BE2C (cell line): ENCODE results near the gene ZNF655.
A peak's percentile ranks its signal among the peaks of the same experiment; 100 is the strongest.

ENCODE experiments used
- DNase-seq: peaks from one replicate; pipeline ENCODE4 v3.0.0-alpha.2; 2020
- H3K27me3 ChIP-seq: fragments of 250-450 bp; sonication (Bioruptor Pico); 2 replicates; pipeline ENCODE4 v1.5.1; 2020; ENCODE audit warnings: mild to moderate bottlenecking
- H3K36me3 ChIP-seq: fragments of 250-450 bp; sonication (Bioruptor Pico); 2 replicates; pipeline ENCODE4 v1.5.1; 2020; ENCODE audit warnings: mild to moderate bottlenecking
- H3K4me1 ChIP-seq: fragments of 250-450 bp; sonication (Bioruptor Pico); 2 replicates; pipeline ENCODE4 v1.5.1; 2020
- H3K4me3 ChIP-seq: 2 replicates; pipeline ENCODE4 v1.5.1; 2011; ENCODE audit warnings: low read depth, low read length
- H3K9me3 ChIP-seq: fragments of 250-450 bp; sonication (Bioruptor Pico); 2 replicates; pipeline ENCODE4 v1.5.1; 2020
- TF ChIP-seq, protein P1 (sequence below): IDR thresholded peaks from 2 replicates; pipeline ENCODE4 v1.5.1; 2012; ENCODE audit warnings: mild to moderate bottlenecking, low read depth, low read length

ZNF655 gene

DNA sequence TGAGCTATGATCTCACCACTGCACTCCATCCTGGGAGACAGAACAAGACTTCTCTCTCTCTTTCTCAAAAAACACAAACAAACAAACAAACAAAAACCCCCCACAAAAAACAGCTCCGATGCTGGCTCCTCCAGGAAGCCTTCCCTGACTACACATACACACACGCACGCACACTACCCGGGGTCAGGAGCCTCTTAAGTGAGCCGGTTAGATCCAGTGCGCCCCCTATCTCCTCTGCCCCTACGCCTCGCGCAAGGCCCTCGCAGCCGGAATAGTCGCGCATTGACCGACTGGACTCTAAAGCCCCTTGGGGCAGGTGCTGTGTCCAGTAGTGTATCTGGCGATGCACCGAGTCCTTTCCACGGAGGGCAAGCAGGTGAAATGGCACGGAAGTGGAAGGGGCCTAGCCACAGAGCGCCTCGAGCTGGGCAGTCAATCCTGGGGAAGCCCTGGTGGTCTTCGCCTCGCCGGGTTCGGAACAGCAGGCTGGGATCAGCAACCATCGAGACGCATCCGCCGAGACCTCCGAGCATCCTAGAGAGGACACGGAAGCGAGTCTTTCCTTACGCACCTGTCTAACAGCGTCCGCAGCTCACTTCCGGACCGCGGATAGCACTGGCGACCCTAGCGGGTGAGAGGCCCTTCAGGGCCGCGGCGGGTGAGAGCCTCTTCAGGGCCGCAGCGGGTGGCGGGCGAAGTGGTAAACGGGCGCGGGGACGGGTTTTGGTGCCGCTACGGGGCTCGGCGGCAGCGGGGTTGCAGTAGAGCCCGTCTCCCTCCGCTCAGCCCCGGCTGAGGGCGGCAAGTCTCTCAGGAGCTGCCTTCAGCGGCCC lies 58.1 kb downstream of the ZNF655 start, which contains the start of gene ZSCAN25:
TSS of gene ZSCAN25 (plus strand) at position 588 of the 833 bp plus-strand sequence. CDS start 2,661 bp downstream, outside the sequence.
- TF ChIP-seq, protein P1, sequence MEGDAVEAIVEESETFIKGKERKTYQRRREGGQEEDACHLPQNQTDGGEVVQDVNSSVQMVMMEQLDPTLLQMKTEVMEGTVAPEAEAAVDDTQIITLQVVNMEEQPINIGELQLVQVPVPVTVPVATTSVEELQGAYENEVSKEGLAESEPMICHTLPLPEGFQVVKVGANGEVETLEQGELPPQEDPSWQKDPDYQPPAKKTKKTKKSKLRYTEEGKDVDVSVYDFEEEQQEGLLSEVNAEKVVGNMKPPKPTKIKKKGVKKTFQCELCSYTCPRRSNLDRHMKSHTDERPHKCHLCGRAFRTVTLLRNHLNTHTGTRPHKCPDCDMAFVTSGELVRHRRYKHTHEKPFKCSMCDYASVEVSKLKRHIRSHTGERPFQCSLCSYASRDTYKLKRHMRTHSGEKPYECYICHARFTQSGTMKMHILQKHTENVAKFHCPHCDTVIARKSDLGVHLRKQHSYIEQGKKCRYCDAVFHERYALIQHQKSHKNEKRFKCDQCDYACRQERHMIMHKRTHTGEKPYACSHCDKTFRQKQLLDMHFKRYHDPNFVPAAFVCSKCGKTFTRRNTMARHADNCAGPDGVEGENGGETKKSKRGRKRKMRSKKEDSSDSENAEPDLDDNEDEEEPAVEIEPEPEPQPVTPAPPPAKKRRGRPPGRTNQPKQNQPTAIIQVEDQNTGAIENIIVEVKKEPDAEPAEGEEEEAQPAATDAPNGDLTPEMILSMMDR: peak; percentile 76
- peak within 1 kb of the TSS; percentile 98 for H3K4me3 ChIP-seq
- H3K4me1 ChIP-seq: no peaks in the 10 kb centered on the region
- no peaks in the 10 kb centered on the region for H3K9me3 ChIP-seq
- peaks cover 31% of the 10 kb centered on the region for H3K36me3 ChIP-seq
- H3K27me3 ChIP-seq: peaks cover 2% of the 10 kb centered on the region
- DNase-seq: peak; percentile 93

DNA sequence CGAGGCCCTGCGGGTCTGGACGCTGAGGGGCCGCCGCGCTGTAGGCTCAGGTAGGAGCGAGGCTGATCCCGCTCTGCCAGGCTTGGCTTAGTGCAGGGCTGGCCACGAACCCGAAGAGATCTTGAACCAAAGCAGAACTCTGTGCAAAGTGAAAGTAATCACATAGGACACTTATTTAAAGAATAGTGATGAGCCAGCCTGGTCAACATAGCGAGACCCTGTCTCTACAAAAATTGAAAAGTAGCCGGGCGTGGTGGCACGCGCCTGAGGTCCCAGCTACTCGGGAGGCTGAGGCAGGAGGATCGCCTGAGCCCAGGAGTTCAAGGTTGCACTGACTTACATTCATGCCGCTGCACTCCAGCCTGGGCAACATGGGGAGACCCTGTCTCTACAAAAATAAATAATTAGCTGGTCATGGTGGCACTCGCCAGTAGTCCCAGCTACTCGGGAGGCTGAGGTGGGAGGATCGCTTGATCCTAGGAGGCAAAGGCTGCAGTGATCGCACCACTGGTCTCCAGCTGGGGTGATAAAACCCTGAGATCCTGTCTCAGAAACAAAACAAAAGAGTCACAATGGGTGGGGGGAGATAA lies 58.8 kb downstream of the ZNF655 start:
- DNase-seq: no peak
- TF ChIP-seq, protein P1: no peak
- no peaks in the 10 kb centered on the region for H3K27me3 ChIP-seq
- peaks cover 38% of the 10 kb centered on the region for H3K36me3 ChIP-seq
- no peaks in the 10 kb centered on the region for H3K9me3 ChIP-seq
- H3K4me3 ChIP-seq: peak overlapping the region; percentile 98
- H3K4me1 ChIP-seq: no peaks in the 10 kb centered on the region

DNA sequence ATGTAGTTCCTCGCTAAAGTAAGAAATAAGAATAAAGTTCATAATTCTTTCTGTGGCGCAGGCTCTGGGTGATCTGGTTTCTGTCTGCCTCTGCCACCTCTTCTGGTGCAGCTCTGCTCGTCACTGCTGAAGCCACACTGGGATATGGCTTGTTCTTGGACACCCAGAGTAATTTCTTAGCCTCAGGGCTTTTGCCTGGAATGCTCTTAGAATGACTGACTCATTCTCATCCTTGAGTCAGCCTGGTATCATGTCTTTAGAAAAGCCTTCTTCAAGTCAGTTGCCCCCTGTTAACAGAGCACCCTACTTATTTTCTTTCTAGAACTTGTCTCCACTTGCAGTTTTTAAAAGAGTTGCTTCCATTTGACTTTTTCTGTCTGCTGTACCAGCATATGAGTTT lies 60.3 kb downstream of the ZNF655 start:
- Histone ChIP-seq H3K27me3 (no peaks in the 10 kb centered on the region), H3K4me1 (no peaks in the 10 kb centered on the region), H3K4me3 (no peak overlapping the region), H3K9me3 (no peaks in the 10 kb centered on the region), H3K36me3 (peaks cover 52% of the 10 kb centered on the region)
- no peak for DNase-seq
- TF ChIP-seq, protein P1: no peak

DNA sequence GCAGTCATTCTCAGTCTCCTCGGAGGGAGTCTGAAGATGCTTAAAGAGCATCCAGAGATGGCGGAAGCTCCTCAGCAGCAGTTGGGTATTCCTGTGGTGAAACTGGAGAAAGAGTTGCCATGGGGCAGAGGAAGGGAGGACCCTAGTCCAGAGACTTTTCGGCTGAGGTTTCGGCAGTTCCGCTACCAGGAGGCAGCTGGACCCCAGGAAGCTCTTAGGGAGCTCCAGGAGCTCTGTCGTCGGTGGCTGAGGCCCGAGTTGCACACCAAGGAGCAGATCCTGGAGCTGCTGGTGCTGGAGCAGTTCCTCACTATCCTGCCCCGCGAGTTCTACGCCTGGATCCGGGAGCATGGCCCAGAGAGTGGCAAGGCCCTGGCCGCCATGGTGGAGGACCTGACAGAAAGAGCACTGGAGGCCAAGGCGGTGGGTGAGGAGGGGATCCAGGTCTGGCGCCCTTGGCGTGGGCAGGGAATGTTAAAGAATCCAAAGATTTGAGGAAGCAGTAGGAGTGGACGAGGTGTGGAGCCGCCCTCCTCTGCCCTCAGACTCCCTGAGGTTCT lies 61.2 kb downstream of the ZNF655 start:
- Histone ChIP-seq H3K9me3 (no peaks in the 10 kb centered on the region), H3K4me1 (no peaks in the 10 kb centered on the region), H3K36me3 (peaks cover 62% of the 10 kb centered on the region), H3K4me3 (no peak overlapping the region), H3K27me3 (no peaks in the 10 kb centered on the region)
- DNase-seq: no peak
- TF ChIP-seq, protein P1: no peak

DNA sequence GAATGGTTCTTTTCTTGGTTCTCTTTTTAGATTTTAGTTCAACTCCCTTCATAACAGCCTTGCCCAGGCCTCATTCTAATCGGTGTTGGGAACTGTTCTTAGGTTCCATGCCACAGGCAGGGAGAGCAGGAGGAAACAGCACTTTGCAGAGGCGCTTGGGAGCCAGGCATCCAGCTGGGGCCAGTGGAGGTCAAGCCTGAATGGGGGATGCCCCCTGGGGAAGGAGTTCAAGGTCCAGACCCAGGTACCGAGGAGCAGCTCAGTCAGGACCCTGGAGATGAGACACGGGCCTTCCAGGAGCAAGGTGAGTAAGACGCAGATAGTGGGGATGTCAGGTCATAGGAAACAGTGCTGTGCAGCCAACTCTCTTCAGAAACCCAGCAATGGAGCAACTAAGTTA lies 62.8 kb downstream of the ZNF655 start:
- peaks cover 75% of the 10 kb centered on the region for H3K36me3 ChIP-seq
- no peaks in the 10 kb centered on the region for H3K4me1 ChIP-seq
- no peaks in the 10 kb centered on the region for H3K9me3 ChIP-seq
- H3K4me3 ChIP-seq: no peak overlapping the region
- TF ChIP-seq, protein P1: no peak
- H3K27me3 ChIP-seq: no peaks in the 10 kb centered on the region
- DNase-seq: no peak

DNA sequence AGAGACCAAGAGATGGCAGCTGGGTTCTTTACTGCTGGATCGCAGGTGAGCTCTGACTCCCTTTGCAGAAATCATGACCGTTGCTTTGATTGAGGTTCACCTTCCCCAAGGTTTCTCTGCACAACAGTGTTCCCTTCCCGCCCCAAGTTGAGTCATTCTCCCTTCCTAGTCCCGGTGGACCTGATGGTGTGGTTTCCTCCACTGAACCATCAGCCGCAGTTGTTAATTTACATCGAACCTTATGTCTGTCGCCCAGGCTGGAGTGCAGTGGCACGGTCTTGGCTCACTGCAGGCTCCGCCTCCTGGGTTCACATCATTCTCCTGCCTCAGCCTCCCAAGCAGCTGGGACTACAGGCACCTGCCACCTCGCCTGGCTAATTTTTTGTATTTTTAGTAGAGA lies 64.2 kb downstream of the ZNF655 start:
- TF ChIP-seq, protein P1: no peak
- Histone ChIP-seq H3K4me1 (no peaks in the 10 kb centered on the region), H3K9me3 (no peaks in the 10 kb centered on the region), H3K36me3 (peaks cover 89% of the 10 kb centered on the region), H3K4me3 (no peak overlapping the region), H3K27me3 (no peaks in the 10 kb centered on the region)
- no peak for DNase-seq
